ENCODE measurements around the gene TACO1.

- no peak for TF ChIP-seq POLR2A (IDR thresholded peaks at IDR 0.05; ENCODE audit: low read depth, low read length)
- TF ChIP-seq POLR2AphosphoS5 (IDR thresholded peaks at IDR 0.05; ENCODE audit: low read depth, low read length): no peak
Measured at GRCh38 chr17:63634816-63635215, 34.1 kb downstream of the TACO1 start.

Data from GM12892 (cell line).